ENCODE results near the gene NANP. TPM values are rescaled to one million over a fixed set of nuclear protein-coding genes. Genes with fewer than 3 reads are reported as not detected.
"Not testable (repeated sequence)": the region's sequence is repeated elsewhere in the genome, so short reads cannot be mapped to it uniquely, and the experiment has no call there.

The NANP gene
- total and polyA plus RNA-seq, 4 donors: 1.5 to 5.0 (median 3.2) TPM

DNA sequence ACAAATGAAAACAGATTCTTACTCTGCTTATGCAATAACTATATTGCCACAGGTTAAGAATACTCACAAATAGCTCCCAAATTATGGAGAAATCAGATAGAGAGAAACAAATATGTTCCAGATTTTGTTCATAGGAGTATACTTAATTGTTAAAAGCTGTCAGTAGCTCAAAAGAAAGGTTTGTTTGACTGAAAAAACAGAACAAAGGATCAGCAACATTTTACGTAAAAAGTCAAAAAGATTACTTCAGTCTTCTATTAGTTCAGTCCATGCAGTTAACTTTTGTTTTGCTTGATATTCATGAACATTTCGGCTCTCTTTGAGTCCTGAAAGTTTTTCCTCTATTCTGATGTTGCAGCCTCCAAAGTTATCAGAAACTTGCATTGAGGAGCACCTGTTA is 13.4 kb upstream of the NANP start (continued):
- TF ChIP-seq CTCF (IDR thresholded peaks at IDR 0.05; ENCODE audit: low read depth, low read length, missing input control): no peak
- TF ChIP-seq SP1 (IDR thresholded peaks at IDR 0.05): no peak
- TF ChIP-seq, protein P1, sequence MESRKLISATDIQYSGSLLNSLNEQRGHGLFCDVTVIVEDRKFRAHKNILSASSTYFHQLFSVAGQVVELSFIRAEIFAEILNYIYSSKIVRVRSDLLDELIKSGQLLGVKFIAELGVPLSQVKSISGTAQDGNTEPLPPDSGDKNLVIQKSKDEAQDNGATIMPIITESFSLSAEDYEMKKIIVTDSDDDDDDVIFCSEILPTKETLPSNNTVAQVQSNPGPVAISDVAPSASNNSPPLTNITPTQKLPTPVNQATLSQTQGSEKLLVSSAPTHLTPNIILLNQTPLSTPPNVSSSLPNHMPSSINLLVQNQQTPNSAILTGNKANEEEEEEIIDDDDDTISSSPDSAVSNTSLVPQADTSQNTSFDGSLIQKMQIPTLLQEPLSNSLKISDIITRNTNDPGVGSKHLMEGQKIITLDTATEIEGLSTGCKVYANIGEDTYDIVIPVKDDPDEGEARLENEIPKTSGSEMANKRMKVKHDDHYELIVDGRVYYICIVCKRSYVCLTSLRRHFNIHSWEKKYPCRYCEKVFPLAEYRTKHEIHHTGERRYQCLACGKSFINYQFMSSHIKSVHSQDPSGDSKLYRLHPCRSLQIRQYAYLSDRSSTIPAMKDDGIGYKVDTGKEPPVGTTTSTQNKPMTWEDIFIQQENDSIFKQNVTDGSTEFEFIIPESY (IDR thresholded peaks at IDR 0.05): no peak
- no peak for TF ChIP-seq EGR1 (IDR thresholded peaks at IDR 0.05; ENCODE audit: low read depth in 2 of 2)
- TF ChIP-seq GABPA (IDR thresholded peaks at IDR 0.05 in 1 of 2, conservative IDR thresholded peaks at IDR 0.05 in 1 of 2): no peak
- no peak for TF ChIP-seq YY1 (IDR thresholded peaks at IDR 0.05)

DNA sequence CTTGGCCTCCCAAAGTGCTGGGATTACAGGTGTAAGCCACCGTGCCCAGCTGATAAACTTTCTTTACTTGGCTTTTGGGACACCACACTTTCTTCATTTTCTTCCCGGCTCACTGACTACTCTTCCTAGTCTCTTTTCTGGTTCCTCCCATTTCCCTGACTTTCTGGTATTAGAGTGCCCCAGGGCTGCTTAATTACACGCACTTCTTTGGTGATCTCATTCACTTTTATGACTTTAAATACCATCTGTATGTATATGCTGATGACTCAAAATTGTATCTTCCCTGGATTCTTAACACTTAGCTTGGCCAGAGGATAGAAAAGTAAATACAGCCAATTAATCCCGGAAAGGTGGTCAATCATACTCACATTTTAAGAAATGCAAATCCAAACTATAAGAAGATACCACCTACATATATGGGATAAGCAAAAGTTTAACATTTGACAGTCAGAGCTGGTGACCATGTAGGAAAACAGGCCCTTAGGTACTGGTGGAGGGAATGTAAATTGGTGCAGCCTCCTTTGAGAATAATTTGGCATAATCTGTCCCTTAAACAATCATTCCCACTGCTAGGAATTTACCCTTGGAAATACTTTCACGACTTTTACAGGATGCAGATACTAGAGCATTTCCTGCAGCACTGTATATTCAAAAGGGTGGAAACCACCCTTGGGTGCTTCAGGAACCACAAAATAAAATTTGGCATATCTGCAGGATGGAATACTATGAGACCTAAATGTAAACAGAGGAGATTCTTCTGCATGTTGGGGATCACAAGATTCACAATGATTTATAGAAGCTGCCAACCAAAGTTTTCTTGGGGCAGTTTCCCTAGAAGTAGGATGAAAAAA is 9.4 kb upstream of the NANP start:
- Histone ChIP-seq H3K4me3 (ENCODE audit: low read depth in 1 of 3, low read length in 3 of 3) (no peak overlapping the region), H3K27ac (ENCODE audit: low read depth in 1 of 2, low read length in 2 of 2) (no peak overlapping the region), H3K9ac (ENCODE audit: low read depth in 1 of 2, low read length in 2 of 2) (no peak overlapping the region), H3K27me3 (ENCODE audit: control insufficient read depth in 4 of 4, insufficient read depth in 4 of 4, low read length in 3 of 4) (no peaks in the 10 kb centered on the region), H3K9me3 (ENCODE audit: control insufficient read depth in 4 of 4, low read length in 3 of 4) (no peaks in the 10 kb centered on the region), H3K36me3 (ENCODE audit: control insufficient read depth in 4 of 4, insufficient read depth in 3 of 4, low read depth in 1 of 4, low read length in 3 of 4) (peaks cover 0 to 3% (median under 1%) of the 10 kb centered on the region in 4 donors), H3K4me1 (ENCODE audit: control insufficient read depth in 4 of 4, insufficient read depth in 4 of 4, low read length in 3 of 4) (no peaks in the 10 kb centered on the region)
- TF ChIP-seq FOXA2 (IDR thresholded peaks at IDR 0.05) (no peak), RAD21 (IDR thresholded peaks at IDR 0.05) (no peak), JUND (IDR thresholded peaks at IDR 0.05) (no peak), YY1 (IDR thresholded peaks at IDR 0.05) (no peak), TAF1 (conservative IDR thresholded peaks at IDR 0.05) (no peak), GABPA (IDR thresholded peaks at IDR 0.05 in 1 of 2, conservative IDR thresholded peaks at IDR 0.05 in 1 of 2) (no peak), SP1 (IDR thresholded peaks at IDR 0.05) (no peak), EGR1 (IDR thresholded peaks at IDR 0.05; ENCODE audit: low read depth in 2 of 2) (no peak), REST (IDR thresholded peaks at IDR 0.05) (no peak), FOXA1 (IDR thresholded peaks at IDR 0.05) (no peak), HNF4G (IDR thresholded peaks at IDR 0.05) (no peak), HNF4A (conservative IDR thresholded peaks at IDR 0.05) (no peak), CTCF (IDR thresholded peaks at IDR 0.05; ENCODE audit: low read depth, low read length, missing input control) (no peak), NR2F2 (IDR thresholded peaks at IDR 0.05) (no peak)
- TF ChIP-seq, protein P1 (IDR thresholded peaks at IDR 0.05): no peak
- TF ChIP-seq, protein P2, sequence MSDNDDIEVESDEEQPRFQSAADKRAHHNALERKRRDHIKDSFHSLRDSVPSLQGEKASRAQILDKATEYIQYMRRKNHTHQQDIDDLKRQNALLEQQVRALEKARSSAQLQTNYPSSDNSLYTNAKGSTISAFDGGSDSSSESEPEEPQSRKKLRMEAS (IDR thresholded peaks at IDR 0.05): no peak
- DNase-seq (ENCODE audit: low spot score): no peak
- WGBS: 89% methylated on average over 5 of the region's 5 CpGs

GRCh38 chr20:25630615-25631014 is 6.8 kb upstream of the NANP start:
- WGBS: 93% methylated on average over 2 of the region's 2 CpGs

More at GRCh38 chr20:25630615-25631014, 6.8 kb upstream of the NANP start:
- H3K9ac ChIP-seq (ENCODE audit: low read depth in 1 of 2, low read length in 2 of 2); H3K9me3 ChIP-seq (ENCODE audit: control insufficient read depth in 4 of 4, low read length in 3 of 4); H3K4me1 ChIP-seq (ENCODE audit: control insufficient read depth in 4 of 4, insufficient read depth in 4 of 4, low read length in 3 of 4); H3K27ac ChIP-seq (ENCODE audit: low read depth in 1 of 2, low read length in 2 of 2); H3K27me3 ChIP-seq (ENCODE audit: control insufficient read depth in 4 of 4, insufficient read depth in 4 of 4, low read length in 3 of 4); DNase-seq (ENCODE audit: low spot score); H3K36me3 ChIP-seq (ENCODE audit: control insufficient read depth in 4 of 4, insufficient read depth in 3 of 4, low read depth in 1 of 4, low read length in 3 of 4); H3K4me3 ChIP-seq (ENCODE audit: low read depth in 1 of 3, low read length in 3 of 3): not testable (repeated sequence)
